K562 (cell line): ENCODE measurements around the gene CREB3L2. TPM values are rescaled to one million over a fixed set of nuclear protein-coding genes. Genes with fewer than 3 reads are reported as not detected.

Experiments
- ATAC-seq: fragments of 200-7000 bp; cut with Tn5 transposase; 3 replicates; pipeline ENCODE4 v1.9.1; 2020; ENCODE audit warnings: moderate library complexity
- BruUV-seq: library from RNA; stranded (reverse); fragments of 400-500 nt; replicated peaks from 2 replicates; lab custom pipeline; 2021; lab: Mats Ljungman, UMichigan
- CTCF ChIA-PET: fragments of 300-600 bp; formaldehyde crosslinking; extraction: SDS; loops from one replicate; lab custom pipeline; 2021; ENCODE audit warnings: low intra/inter-chr PET ratio; lab: Yijun Ruan, JAX
- POLR2A ChIA-PET: fragments of 300-600, 350-650 bp; sonication (Branson Sonifier 250); formaldehyde crosslinking; extraction: SDS; loops from one replicate; lab custom pipeline; 2021; ENCODE audit warnings: antibody characterized with exemption, inconsistent platforms; lab: Yijun Ruan, JAX
- DNase-seq, 4 experiments: peaks; one replicate each; pipeline versions ENCODE4 v3.0.0 to v3.0.0-alpha.2; 2011 to 2018; ENCODE audit warnings: low spot score in 3 of 4, mixed read lengths in 3 of 4; ENCODE audit errors: extremely low read depth in 1 of 4
- FAIRE-seq: peaks from 2 replicates; lab custom pipeline; 2011; peaks lifted over from hg19 to GRCh38; lab: Jason Lieb, UNC
- H2AFZ ChIP-seq: 2 replicates; pipeline ENCODE4 v1.6.0; 2011; ENCODE audit warnings: low read depth, low read length, control low read depth, inconsistent platforms
- H3K27ac ChIP-seq: fragments of 200-600 bp; 3 replicates; pipeline ENCODE4 v1.8.0; 2011; ENCODE audit warnings: low read depth, mild to moderate bottlenecking, control low read depth, inconsistent platforms, low read length, moderate library complexity, mixed read lengths; ENCODE audit errors: extremely low read depth
- H3K27me3 ChIP-seq, 2 experiments: fragments of 300-600 bp in 1 of 2; 2 replicates in 1 of 2; 3 replicates in 1 of 2; pipeline versions ENCODE4 v1.6.0 to v1.8.0; 2011; ENCODE audit warnings: inconsistent platforms in 2 of 2, low read length in 2 of 2, mild to moderate bottlenecking in 1 of 2, mixed read lengths in 1 of 2, moderate library complexity in 1 of 2; ENCODE audit not compliant: control insufficient read depth in 2 of 2, insufficient read depth in 2 of 2
- H3K36me3 ChIP-seq: fragments of 300-600 bp; 3 replicates; pipeline ENCODE4 v1.8.0; 2011; ENCODE audit warnings: mild to moderate bottlenecking, low read length, inconsistent platforms; ENCODE audit not compliant: control insufficient read depth, insufficient read depth
- H3K4me1 ChIP-seq, 2 experiments: fragments of 200-600 bp in 1 of 2; replicated peaks in 1 of 2; 2 replicates in 1 of 2; 3 replicates in 1 of 2; pipeline versions ENCODE4 v1.5.1 to v1.8.0; 2011; ENCODE audit warnings: inconsistent platforms in 2 of 2, low read length in 2 of 2, mild to moderate bottlenecking in 1 of 2, mixed read lengths in 1 of 2, moderate library complexity in 1 of 2; ENCODE audit not compliant: control insufficient read depth in 2 of 2, insufficient read depth in 2 of 2
- H3K4me2 ChIP-seq: 2 replicates; pipeline ENCODE4 v1.6.1; 2011; ENCODE audit warnings: low read length, control low read depth, inconsistent platforms, mixed read lengths; ENCODE audit not compliant: insufficient read depth
- H3K4me3 ChIP-seq: fragments of 200-600 bp; sonication (generic), shearing (Covaris generic); 2 replicates; pipeline ENCODE4 v1.5.1; 2016; ENCODE audit warnings: control low read depth, inconsistent platforms
- H3K79me2 ChIP-seq: fragments of 200-600 bp; 3 replicates; pipeline ENCODE4 v1.8.0; 2011; ENCODE audit warnings: low read length, inconsistent platforms; ENCODE audit not compliant: control insufficient read depth, insufficient read depth
- H3K9ac ChIP-seq, 2 experiments: 2 replicates each; pipeline versions ENCODE4 v1.6.0 to v1.6.1; 2011; ENCODE audit warnings: low read depth in 2 of 2, low read length in 2 of 2, control low read depth in 1 of 2, inconsistent platforms in 1 of 2, mild to moderate bottlenecking in 1 of 2, mixed read lengths in 1 of 2; ENCODE audit not compliant: insufficient read depth in 1 of 2
- H3K9me1 ChIP-seq: one replicate; pipeline ENCODE4 v1.6.0; 2011; ENCODE audit warnings: inconsistent platforms, mild to moderate bottlenecking, low read length, moderate library complexity; ENCODE audit not compliant: control insufficient read depth, insufficient read depth
- H3K9me3 ChIP-seq: replicated peaks from 2 replicates; pipeline ENCODE4 v1.5.1; 2011; ENCODE audit warnings: low read depth, low read length, inconsistent platforms; ENCODE audit not compliant: control insufficient read depth, insufficient read depth
- H4K20me1 ChIP-seq: replicated peaks from 2 replicates; pipeline ENCODE4 v1.6.1; 2011; ENCODE audit warnings: low read length, inconsistent platforms, mixed read lengths; ENCODE audit not compliant: control insufficient read depth, insufficient read depth
- BCLAF1 ChIP-seq, 2 experiments: fragments of 450-650 bp in 1 of 2; IDR thresholded peaks; 2 replicates each; pipeline ENCODE4 v1.6.1; 2011 to 2017; ENCODE audit warnings: low read depth in 2 of 2, antibody characterized with exemption in 1 of 2, borderline replicate concordance in 1 of 2, low read length in 1 of 2, mild to moderate bottlenecking in 1 of 2, mixed read lengths in 1 of 2; ENCODE audit not compliant: control insufficient read depth in 1 of 2
- BCOR ChIP-seq: fragments of 450-650 bp; IDR thresholded peaks from 2 replicates; pipeline ENCODE4 v1.6.1; 2016
- DIDO1 ChIP-seq: fragments of 450-650 bp; IDR thresholded peaks from 2 replicates; pipeline ENCODE4 v1.6.1; 2016; ENCODE audit warnings: low read depth, missing biosample characterization, missing genetic modification characterization
- E2F3 ChIP-seq: fragments of 250-450 bp; sonication (Bioruptor Pico); IDR thresholded peaks from 2 replicates; pipeline ENCODE4 v1.4.0; 2020; ENCODE audit warnings: mild to moderate bottlenecking
- GTF3C2 ChIP-seq: IDR thresholded peaks from 3 replicates; pipeline ENCODE4 v1.6.1; 2011; ENCODE audit warnings: borderline replicate concordance, mild to moderate bottlenecking, moderate library complexity; ENCODE audit not compliant: insufficient read length; ENCODE audit errors: extremely low read depth
- HBP1 ChIP-seq: fragments of 450-650 bp; formaldehyde crosslinking; IDR thresholded peaks from 2 replicates; pipeline ENCODE4 v1.4.0; 2022; ENCODE audit warnings: missing genetic modification characterization
- HDAC1 ChIP-seq, 2 experiments: fragments of 450-650 bp; IDR thresholded peaks; 2 replicates each; pipeline ENCODE4 v1.6.1; 2016 to 2017; ENCODE audit warnings: inconsistent platforms in 1 of 2, mild to moderate bottlenecking in 1 of 2, moderate library complexity in 1 of 2
- HDAC3 ChIP-seq: fragments of 450-650 bp; IDR thresholded peaks from 2 replicates; pipeline ENCODE4 v1.6.1; 2018; ENCODE audit warnings: borderline replicate concordance, mild to moderate bottlenecking, moderate library complexity; ENCODE audit not compliant: partially characterized antibody
- L3MBTL2 ChIP-seq: fragments of 450-650 bp; IDR thresholded peaks from 2 replicates; pipeline ENCODE4 v1.6.1; 2016; ENCODE audit warnings: mild to moderate bottlenecking, moderate library complexity
- LEF1 ChIP-seq: fragments of 450-650 bp; IDR thresholded peaks from 2 replicates; pipeline ENCODE4 v1.6.1; 2016; ENCODE audit warnings: mild to moderate bottlenecking
- MAZ ChIP-seq, 2 experiments: fragments of 450-650 bp in 1 of 2; sonication (generic) in 1 of 2; formaldehyde crosslinking; IDR thresholded peaks in 1 of 2; conservative IDR thresholded peaks in 1 of 2; 2 replicates each; pipeline versions ENCODE4 v1.4.0 to v1.5.0; 2020; ENCODE audit warnings: mild to moderate bottlenecking in 1 of 2, missing genetic modification reagents in 1 of 2
- RBM39 ChIP-seq: fragments of 200-400 bp; formaldehyde crosslinking; optimal IDR thresholded peaks from 2 replicates; pipeline ENCODE3; 2018; ENCODE audit warnings: low read depth, low read length
- TAF9B ChIP-seq: fragments of 450-650 bp; IDR thresholded peaks from 2 replicates; pipeline ENCODE4 v1.6.1; 2018; ENCODE audit warnings: mild to moderate bottlenecking; ENCODE audit not compliant: partially characterized antibody
- WGBS: fragments of 100-300 bp; shearing (Covaris generic); methylation state at CpG from one replicate; pipeline ENCODE4 v1.1.6; 2016; ENCODE audit warnings: low coverage, mixed read lengths; ENCODE audit not compliant: insufficient coverage; ENCODE audit errors: missing lambda C conversion rate; 5-methylcytosine and 5-hydroxymethylcytosine counted together
- in situ Hi-C: fragments of 300-500 bp; cut with MboI; formaldehyde crosslinking; loops from 4 replicates; pipeline ENCODE4 v1.15.0; 2018; ENCODE audit warnings: inconsistent platforms, mixed read lengths
- intact Hi-C: fragments of 100-400 bp; cut with micrococcal nuclease; formaldehyde crosslinking; loops from 2 replicates; pipeline ENCODE4 v1.14.2; 2022
- polyA plus RNA-seq, 8 experiments: library from polyadenylated mRNA; depleted of rRNA in 4 of 8; stranded (reverse) in 5 of 8; unstranded in 3 of 8; fragments of >200 nt; fragmentation: Nextera tagmentation in 2 of 8; fragmentation: Illumina TruSeq in 1 of 8; extraction: Ambion mirVana in 2 of 8; extraction: Trizol in 1 of 8; gene quantifications; 2 replicates each; pipeline versions ENCODE4 v1.2.1 to v1.2.3, GENCODE V29; 2011 to 2014; ENCODE audit warnings: inconsistent platforms in 1 of 8, missing spikeins in 1 of 8
- total RNA-seq, 7 experiments: library from RNA; depleted of rRNA in 6 of 7; stranded (reverse); fragments of >200 nt in 6 of 7; fragmentation: Illumina TruSeq in 2 of 7; extraction: Trizol in 2 of 7; gene quantifications; 2 replicates each; pipeline versions ENCODE4 v1.2.1 to v1.2.3, GENCODE V29; 2011 to 2021; ENCODE audit warnings: low replicate concordance in 1 of 7

Gene CREB3L2
- total and polyA plus RNA-seq, 9 of the 15 experiments (the other 6 are each of a cell fraction or from before 2014, with no cell fraction given): 7.1 to 45.6 (median 15.8) TPM

GRCh38 chr7:137950263-137950621 is 51.6 kb downstream of the CREB3L2 start:
- no peak overlapping the region for H2AFZ ChIP-seq
- FAIRE-seq (no peak), ATAC-seq (no peak), DNase-seq (no peak)
- peaks cover 15% of the 10 kb centered on the region for H3K36me3 ChIP-seq
- no peak overlapping the region for H3K4me3 ChIP-seq
- no peaks in the 10 kb centered on the region for H3K27me3 ChIP-seq
- H3K4me2 ChIP-seq: no peak overlapping the region
- in situ Hi-C loops: loop anchor here (25.0 kb wide), 1 partner anchor 1412 kb away; the partner anchor contains the start of gene LUC7L2
- 31% methylated on average over 4 of the region's 4 CpGs for WGBS
- peaks cover 85% of the 10 kb centered on the region for H3K79me2 ChIP-seq
- intact Hi-C loops: no loop called here
- H3K9ac ChIP-seq: no peak overlapping the region
- H3K27ac ChIP-seq: no peak overlapping the region
- POLR2A ChIA-PET: interaction anchor here (0.6 to 2.1 kb wide), 9 partner anchors 8 to 33 kb away, joined by 3 to 8 read pairs (median 4); no protein-coding TSS in a partner anchor
- H3K4me1 ChIP-seq: peaks cover 24 to 68% of the 10 kb centered on the region in 2 experiments
- 0 out of 2 replicates have a peak, but pooled peaks cover 4% of the 10 kb centered on the region for H4K20me1 ChIP-seq
- CTCF ChIA-PET: no interaction called here
- H3K9me3 ChIP-seq: no peaks in the 10 kb centered on the region
- no peaks in the 10 kb centered on the region for H3K9me1 ChIP-seq
- BruUV-seq: no TSS peak
- TF ChIP-seq LEF1 (peak; percentile 36; the same call in 1 of the 2 replicates), HBP1 (CRISPR knock-in tag) (no peak), HDAC3 (no peak), E2F3 (CRISPR knock-in tag) (no peak), RBM39 (no peak), TAF9B (no peak), DIDO1 (no peak), L3MBTL2 (no peak), GTF3C2 (no peak), MAZ (CRISPR knock-in tag; conservative IDR thresholded peaks at IDR 0.05 in 1 of 2, IDR thresholded peaks at IDR 0.05 in 1 of 2) (no peak), BCLAF1 (IDR thresholded peaks at IDR 0.05; ENCODE audit: borderline replicate concordance in 1 of 2, control insufficient read depth in 1 of 2, low read depth in 2 of 2, low read length in 1 of 2) (no peak), HDAC1 (IDR thresholded peaks at IDR 0.05) (0 out of 4 replicates have a peak, but pooled peaks of 1 of the 2 experiments have one; percentile 23), BCOR (no peak)
